ENCODE data around the gene ATP9B.

Gene ATP9B

DNA sequence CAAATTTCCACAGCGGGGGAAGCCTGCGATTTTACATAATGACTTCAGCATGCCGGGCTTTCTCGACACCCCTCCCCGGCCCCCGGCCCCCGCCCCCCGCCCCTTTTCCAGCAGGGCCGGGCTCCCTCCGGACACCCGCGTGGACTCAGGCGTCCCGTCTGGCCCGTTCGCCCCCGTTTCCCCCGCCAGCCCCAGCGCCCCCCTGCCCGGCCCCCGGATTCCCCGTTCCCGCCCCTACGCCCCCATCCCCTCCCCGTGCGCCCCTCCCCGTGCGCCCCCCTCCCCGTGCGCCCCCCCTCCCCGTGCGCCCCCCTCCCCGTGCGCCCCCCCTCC is 326.1 kb downstream of the ATP9B start:
- DNase-seq (ENCODE audit: low read depth in 1 of 2, low spot score in 1 of 2), result no peak

DNA sequence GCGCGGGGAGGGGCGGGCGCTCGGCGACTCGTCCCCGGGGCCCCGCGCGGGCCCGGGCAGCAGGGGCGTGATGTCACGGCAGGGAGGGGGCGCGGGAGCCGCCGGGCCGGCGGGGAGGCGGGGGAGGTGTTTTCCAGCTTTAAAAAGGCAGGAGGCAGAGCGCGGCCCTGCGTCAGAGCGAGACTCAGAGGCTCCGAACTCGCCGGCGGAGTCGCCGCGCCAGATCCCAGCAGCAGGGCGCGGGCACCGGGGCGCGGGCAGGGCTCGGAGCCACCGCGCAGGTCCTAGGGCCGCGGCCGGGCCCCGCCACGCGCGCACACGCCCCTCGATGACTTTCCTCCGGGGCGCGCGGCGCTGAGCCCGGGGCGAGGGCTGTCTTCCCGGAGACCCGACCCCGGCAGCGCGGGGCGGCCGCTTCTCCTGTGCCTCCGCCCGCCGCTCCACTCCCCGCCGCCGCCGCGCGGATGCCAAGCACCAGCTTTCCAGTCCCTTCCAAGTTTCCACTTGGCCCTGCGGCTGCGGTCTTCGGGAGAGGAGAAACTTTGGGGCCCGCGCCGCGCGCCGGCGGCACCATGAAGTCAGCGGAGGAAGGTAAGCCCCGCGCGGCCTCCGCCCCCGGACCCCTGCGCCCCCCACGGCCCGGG is 326.7 kb downstream of the ATP9B start, which contains the start of gene NFATC1:
NFATC1 (plus strand) TSS at position 170 of the 644 bp plus-strand sequence; CDS start at position 465, 295 bp downstream.
- DNase-seq (ENCODE audit: low read depth in 1 of 2, low spot score in 1 of 2), result peak; percentile 65 to 81

- no peak for DNase-seq (ENCODE audit: low read depth in 1 of 2, low spot score in 1 of 2)
These were observed 327.4 kb downstream of the ATP9B start for GRCh38 chr18:79396431-79397246.

DNA sequence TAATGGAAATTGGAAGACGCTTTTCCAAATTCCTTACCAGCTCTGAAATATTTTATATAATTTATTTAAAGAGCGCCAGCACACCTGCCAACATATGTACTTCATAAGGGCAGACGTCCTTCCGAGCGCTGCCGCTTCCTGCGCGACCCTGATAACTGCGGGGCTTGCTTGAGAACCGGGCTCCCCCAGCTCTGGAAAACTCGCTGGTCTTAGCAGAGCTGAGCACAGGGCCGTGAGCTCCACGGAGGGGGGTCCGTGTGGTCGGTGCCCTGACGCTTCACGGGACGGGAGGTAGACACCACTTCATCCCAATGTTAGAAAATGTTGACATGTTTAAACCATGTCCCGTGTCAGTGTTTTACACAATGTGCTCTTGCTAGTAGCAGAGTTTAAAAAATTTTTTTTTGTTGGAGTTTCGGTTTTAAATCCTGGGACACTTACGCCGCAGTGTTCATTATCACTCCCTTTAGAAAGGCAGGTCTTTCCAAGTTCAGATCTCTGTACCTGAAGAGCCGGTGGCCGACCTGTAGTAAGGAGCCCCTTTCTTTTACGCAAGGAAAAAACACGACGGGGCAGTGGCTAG is 328.1 kb downstream of the ATP9B start:
- no peak for DNase-seq (ENCODE audit: low read depth in 1 of 2, low spot score in 1 of 2)

- DNase-seq (ENCODE audit: low read depth in 1 of 2, low spot score in 1 of 2), result no peak
These were observed 328.9 kb downstream of the ATP9B start for GRCh38 chr18:79397830-79398761.

- no peak for DNase-seq (ENCODE audit: low read depth in 1 of 2, low spot score in 1 of 2)
These were observed 330.3 kb downstream of the ATP9B start for GRCh38 chr18:79399275-79400081.

DNA sequence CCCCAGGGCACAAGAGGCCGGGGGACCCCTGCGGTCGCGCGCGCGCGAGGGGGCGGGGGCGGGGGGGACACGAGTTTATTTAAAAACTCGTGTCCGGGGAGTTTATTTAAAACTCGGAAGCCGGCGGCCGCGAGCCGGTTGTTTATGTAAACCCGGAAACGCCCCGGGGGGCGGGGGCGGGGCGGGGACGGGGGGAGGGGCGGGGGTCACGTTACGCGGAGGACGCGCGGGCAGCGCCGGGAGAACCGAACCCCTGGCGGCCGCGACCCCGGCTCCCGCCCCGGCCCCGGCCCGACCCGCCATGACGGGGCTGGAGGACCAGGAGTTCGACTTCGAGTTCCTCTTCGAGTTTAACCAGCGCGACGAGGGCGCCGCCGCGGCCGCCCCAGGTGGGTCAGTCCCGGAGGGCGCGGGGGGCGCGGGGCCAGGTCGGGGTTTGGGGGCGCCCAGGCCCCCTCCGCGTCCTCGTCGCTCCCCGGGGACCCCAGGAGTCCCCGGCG is 330.9 kb downstream of the ATP9B start:
- peak; percentile 53 to 63 for DNase-seq (ENCODE audit: low read depth in 1 of 2, low spot score in 1 of 2)

GRCh38 chr18:79400591-79401381 is 331.6 kb downstream of the ATP9B start:
- DNase-seq (ENCODE audit: low read depth in 1 of 2, low spot score in 1 of 2), result peak in 1 of 2 donors; percentile 54

DNA sequence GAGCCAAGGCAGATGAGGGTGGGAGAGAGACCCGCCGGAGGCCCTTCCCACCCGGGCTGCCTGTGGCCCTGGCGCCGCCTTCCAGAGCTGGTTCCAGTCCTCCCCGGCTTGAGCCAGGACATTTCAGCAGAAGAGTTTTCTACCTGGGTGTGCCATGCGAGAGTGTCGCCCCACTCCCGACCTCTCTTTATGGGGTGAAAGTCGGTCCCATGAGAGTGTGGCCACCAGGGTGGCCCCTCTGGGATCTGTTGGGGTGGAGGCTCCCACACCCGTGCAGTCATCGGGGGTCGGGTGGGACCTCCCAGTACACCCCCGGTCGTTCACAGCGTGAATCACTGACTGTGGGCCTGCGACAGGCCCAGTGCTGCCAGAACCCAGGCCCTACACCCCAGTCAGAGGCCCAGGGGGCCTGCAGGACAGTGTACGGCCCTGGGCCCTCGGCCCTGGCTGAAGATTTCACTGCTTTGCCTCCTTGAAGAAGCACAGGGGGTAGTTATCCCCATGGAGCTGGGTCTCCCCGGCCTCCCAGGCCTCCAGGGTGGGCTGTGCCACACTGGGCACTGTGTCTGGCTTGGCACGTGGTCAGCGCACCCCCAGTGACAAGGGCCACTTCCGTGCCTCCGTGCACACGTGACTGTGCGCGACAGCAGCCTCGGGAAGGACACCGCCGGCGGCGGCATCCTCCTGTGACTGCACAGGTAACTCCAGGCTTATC is 332.5 kb downstream of the ATP9B start:
- DNase-seq (ENCODE audit: low read depth in 1 of 2, low spot score in 1 of 2), result no peak

DNA sequence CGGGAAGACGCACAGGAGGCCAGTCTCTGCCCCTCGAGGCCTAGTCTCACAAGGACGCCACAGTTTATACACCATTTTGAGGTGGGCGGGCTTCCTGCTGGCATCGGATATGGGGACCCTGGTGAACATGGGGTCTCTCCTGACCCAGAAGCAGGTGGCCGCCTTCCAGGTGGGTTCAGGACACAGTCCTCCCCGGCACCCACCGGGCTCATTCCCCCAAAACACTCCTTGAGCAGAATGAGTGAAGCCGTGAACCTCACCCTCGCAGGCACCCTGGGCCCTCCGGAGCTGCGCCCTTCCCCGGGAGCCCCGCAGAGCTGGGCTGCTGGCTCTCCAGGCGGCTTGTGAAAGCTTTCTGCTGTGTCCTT is 333.0 kb downstream of the ATP9B start:
- DNase-seq (ENCODE audit: low read depth in 1 of 2, low spot score in 1 of 2), result no peak

GRCh38 chr18:79402977-79403722 is 334.0 kb downstream of the ATP9B start:
- no peak for DNase-seq (ENCODE audit: low read depth in 1 of 2, low spot score in 1 of 2)

DNA sequence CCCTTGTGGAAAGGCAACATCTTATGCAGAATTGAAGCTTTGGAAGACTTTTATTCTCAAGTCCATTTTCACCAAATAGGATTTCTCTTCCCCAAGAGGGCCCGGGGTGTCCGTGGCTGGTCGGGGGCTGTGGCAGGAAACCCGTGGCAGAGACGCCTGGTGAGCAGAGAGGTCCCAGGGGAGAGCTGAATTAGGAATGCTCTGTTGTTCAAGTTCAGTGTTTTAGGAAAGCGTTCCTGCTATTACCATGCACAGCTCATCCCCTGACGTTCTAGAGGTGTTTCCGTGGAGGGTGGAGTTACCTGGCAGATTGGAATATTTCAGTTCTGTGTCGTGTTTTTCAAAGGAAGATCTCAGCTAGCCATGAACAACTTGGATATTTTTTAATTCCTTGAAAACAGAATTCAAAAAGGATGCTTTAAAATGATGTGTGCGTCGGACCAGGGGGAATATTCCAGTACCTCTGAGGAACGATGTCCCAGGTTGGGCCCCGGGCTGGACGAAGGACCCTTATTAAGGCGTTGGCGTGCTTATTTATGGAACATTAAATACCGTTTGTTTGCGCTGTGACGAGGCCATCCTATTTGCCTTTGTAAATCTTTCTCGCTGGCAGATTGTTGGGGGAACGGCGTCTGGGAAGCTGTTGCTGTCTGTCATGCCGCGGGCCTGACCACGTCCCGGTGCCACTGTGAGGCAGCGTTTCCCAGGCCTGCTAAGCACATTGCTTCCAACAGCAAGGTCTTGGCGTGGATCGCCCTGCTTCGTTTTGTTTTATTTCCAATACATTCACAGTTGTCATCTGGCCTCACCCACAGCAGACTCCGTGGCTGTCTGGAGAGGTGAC is 334.8 kb downstream of the ATP9B start:
- DNase-seq (ENCODE audit: low read depth in 1 of 2, low spot score in 1 of 2), result no peak

GRCh38 chr18:79404567-79404910 is 335.3 kb downstream of the ATP9B start:
- DNase-seq (ENCODE audit: low read depth in 1 of 2, low spot score in 1 of 2), result no peak

- DNase-seq (ENCODE audit: low read depth in 1 of 2, low spot score in 1 of 2), result no peak
These were observed 336.0 kb downstream of the ATP9B start for GRCh38 chr18:79405019-79405780.

- DNase-seq (ENCODE audit: low read depth in 1 of 2, low spot score in 1 of 2), result peak; percentile 65 to 69
These were observed 336.8 kb downstream of the ATP9B start for GRCh38 chr18:79405781-79406575.

DNA sequence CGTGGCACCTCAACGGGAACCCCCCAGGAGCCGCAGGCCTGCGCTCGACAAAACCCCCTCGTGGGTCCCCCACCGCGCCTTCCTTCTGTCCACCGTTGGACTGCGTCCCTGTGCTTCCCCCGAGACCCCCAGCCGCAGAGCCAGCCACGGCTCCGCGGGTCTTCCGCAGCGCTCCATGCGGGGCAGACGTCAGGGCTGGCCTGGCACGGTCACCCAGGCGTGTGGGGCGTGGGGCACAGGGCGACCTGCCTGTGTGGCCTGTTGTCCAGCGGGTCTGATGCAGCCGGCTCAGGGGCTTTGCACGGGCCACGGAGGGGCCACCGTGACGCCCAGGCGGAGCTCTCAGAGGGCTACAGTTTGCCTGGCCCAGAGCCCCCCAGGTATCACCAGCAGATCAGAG is 337.5 kb downstream of the ATP9B start:
- DNase-seq (ENCODE audit: low read depth in 1 of 2, low spot score in 1 of 2), result no peak
